ENCODE data around the gene PADI6. TPM values are rescaled to one million over a fixed set of nuclear protein-coding genes. Genes with fewer than 3 reads are reported as not detected.

Gene PADI6
- total RNA-seq, 4 donors from 2014 or later: not detected

DNA sequence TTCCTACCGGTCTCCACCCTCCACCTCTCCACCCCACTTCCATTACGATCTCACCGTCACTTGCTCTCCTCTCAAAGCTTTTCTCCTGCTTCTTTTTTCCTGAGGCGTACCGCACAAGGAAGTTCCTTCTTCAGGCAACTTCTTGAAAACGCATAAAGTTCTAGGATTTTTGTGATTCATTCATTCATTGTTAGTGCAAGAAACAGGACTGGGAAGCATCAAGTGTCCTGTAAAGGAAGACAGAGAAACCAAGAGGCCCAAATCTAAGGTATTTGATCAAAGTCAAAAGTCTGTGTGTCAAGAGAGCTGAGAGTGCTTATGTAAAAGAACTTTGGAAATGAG is 68.8 kb downstream of the PADI6 start:
- no peaks in the 10 kb centered on the region for H3K36me3 ChIP-seq
- TF ChIP-seq EP300 (IDR thresholded peaks at IDR 0.05) (no peak), POLR2A (IDR thresholded peaks at IDR 0.05) (no peak), POLR2AphosphoS5 (IDR thresholded peaks at IDR 0.05) (no peak)
- TF ChIP-seq, protein P1, sequence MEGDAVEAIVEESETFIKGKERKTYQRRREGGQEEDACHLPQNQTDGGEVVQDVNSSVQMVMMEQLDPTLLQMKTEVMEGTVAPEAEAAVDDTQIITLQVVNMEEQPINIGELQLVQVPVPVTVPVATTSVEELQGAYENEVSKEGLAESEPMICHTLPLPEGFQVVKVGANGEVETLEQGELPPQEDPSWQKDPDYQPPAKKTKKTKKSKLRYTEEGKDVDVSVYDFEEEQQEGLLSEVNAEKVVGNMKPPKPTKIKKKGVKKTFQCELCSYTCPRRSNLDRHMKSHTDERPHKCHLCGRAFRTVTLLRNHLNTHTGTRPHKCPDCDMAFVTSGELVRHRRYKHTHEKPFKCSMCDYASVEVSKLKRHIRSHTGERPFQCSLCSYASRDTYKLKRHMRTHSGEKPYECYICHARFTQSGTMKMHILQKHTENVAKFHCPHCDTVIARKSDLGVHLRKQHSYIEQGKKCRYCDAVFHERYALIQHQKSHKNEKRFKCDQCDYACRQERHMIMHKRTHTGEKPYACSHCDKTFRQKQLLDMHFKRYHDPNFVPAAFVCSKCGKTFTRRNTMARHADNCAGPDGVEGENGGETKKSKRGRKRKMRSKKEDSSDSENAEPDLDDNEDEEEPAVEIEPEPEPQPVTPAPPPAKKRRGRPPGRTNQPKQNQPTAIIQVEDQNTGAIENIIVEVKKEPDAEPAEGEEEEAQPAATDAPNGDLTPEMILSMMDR (IDR thresholded peaks at IDR 0.05): no peak
- no peaks in the 10 kb centered on the region for H3K9me3 ChIP-seq
- H3K4me1 ChIP-seq: peaks cover 0 to 35% (median 16%) of the 10 kb centered on the region in 3 donors
- H3K27me3 ChIP-seq: no peaks in the 10 kb centered on the region
- no peak overlapping the region for H3K27ac ChIP-seq
- WGBS, 2 donors (ENCODE audit: low coverage in 1 of 2): 72 to 73% methylated on average over 5 to 6 of the region's 6 CpGs
- H3K4me3 ChIP-seq: no peak overlapping the region
- ATAC-seq: no peak

- Histone ChIP-seq H3K36me3 (no peaks in the 10 kb centered on the region), H3K27ac (no peak overlapping the region)
- WGBS, 2 donors (ENCODE audit: low coverage in 1 of 2): 66 to 80% methylated on average over 7 to 10 of the region's 10 CpGs
Measured at GRCh38 chr1:17441265-17441992, 69.4 kb downstream of the PADI6 start.

DNA sequence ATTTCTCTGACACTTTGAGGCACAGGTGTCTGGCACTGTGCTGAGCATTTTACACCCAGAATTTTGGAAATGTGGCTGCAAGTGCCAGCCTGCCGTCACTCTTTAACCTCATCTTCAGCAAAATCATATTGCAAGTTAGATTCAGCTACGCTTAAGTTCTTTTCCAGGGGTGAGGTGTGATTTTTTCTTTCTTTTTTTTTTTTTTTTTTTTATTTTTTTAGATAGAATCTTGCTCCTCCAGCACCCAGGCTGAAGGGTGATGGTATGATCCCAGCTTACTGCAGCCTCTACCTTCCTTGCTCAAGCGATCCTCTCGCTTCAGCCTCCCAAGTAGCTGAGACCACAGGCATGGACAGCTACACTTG is 70.0 kb downstream of the PADI6 start:
- no peaks in the 10 kb centered on the region for H3K36me3 ChIP-seq
- H3K27ac ChIP-seq: no peak overlapping the region
- no peak for ATAC-seq
- H3K4me3 ChIP-seq: no peak overlapping the region
- H3K9me3 ChIP-seq: no peaks in the 10 kb centered on the region
- peaks cover 0 to 24% (median 10%) of the 10 kb centered on the region in 3 donors for H3K4me1 ChIP-seq
- WGBS, 2 donors (ENCODE audit: low coverage in 1 of 2): 96% methylated on average over 4 of the region's 4 CpGs
- no peaks in the 10 kb centered on the region for H3K27me3 ChIP-seq
- TF ChIP-seq, protein P1 (IDR thresholded peaks at IDR 0.05): no peak
- TF ChIP-seq POLR2AphosphoS5 (IDR thresholded peaks at IDR 0.05): no peak
- no peak for TF ChIP-seq POLR2A (IDR thresholded peaks at IDR 0.05)
- TF ChIP-seq EP300 (IDR thresholded peaks at IDR 0.05): no peak

More at GRCh38 chr1:17441265-17441992, 69.4 kb downstream of the PADI6 start:
- Histone ChIP-seq H3K27me3 (no peaks in the 10 kb centered on the region), H3K9me3 (no peaks in the 10 kb centered on the region), H3K4me1 (peaks cover 0 to 29% (median 15%) of the 10 kb centered on the region in 3 donors), H3K4me3 (no peak overlapping the region)
- no peak for ATAC-seq
- TF ChIP-seq, protein P1 (IDR thresholded peaks at IDR 0.05): no peak
- no peak for TF ChIP-seq EP300 (IDR thresholded peaks at IDR 0.05)
- no peak for TF ChIP-seq POLR2AphosphoS5 (IDR thresholded peaks at IDR 0.05)
- TF ChIP-seq POLR2A (IDR thresholded peaks at IDR 0.05): no peak

- no peak overlapping the region for H3K4me3 ChIP-seq
- no peaks in the 10 kb centered on the region for H3K27me3 ChIP-seq
- H3K36me3 ChIP-seq: no peaks in the 10 kb centered on the region
- H3K9me3 ChIP-seq: no peaks in the 10 kb centered on the region
- peaks cover 0 to 19% (median 7%) of the 10 kb centered on the region in 3 donors for H3K4me1 ChIP-seq
- TF ChIP-seq POLR2AphosphoS5 (IDR thresholded peaks at IDR 0.05) (no peak), EP300 (IDR thresholded peaks at IDR 0.05) (no peak), POLR2A (IDR thresholded peaks at IDR 0.05) (no peak)
- TF ChIP-seq, protein P1 (IDR thresholded peaks at IDR 0.05): no peak
- WGBS, 2 donors (ENCODE audit: low coverage in 1 of 2): 82% methylated on average over 6 of the region's 6 CpGs; no CpG with 5 or more reads in 1 of the 2 donors
- no peak overlapping the region for H3K27ac ChIP-seq
- ATAC-seq: no peak
Measured at GRCh38 chr1:17442841-17443240, 70.8 kb downstream of the PADI6 start.

- peaks cover 10% of the 10 kb centered on the region for H3K27me3 ChIP-seq
- no peaks in the 10 kb centered on the region for H3K9me3 ChIP-seq
- no peak for ATAC-seq
- no peak for TF ChIP-seq POLR2AphosphoS5 (IDR thresholded peaks at IDR 0.05)
- TF ChIP-seq POLR2A (IDR thresholded peaks at IDR 0.05): no peak
- TF ChIP-seq, protein P1 (IDR thresholded peaks at IDR 0.05): no peak
- no peak for TF ChIP-seq EP300 (IDR thresholded peaks at IDR 0.05)
- no peak overlapping the region for H3K4me3 ChIP-seq
- WGBS, 2 donors (ENCODE audit: low coverage in 1 of 2): 86 to 87% methylated on average over 7 to 12 of the region's 12 CpGs
- no peak overlapping the region for H3K27ac ChIP-seq
- H3K36me3 ChIP-seq: no peaks in the 10 kb centered on the region
- H3K4me1 ChIP-seq: no peaks in the 10 kb centered on the region
Measured at GRCh38 chr1:17447501-17447992, 75.6 kb downstream of the PADI6 start.

Measured in gastroesophageal sphincter (tissue), 4 donors.